HepG2 (cell line): ENCODE measurements around the gene NCOA5. TPM values are rescaled to one million over a fixed set of nuclear protein-coding genes. Genes with fewer than 3 reads are reported as not detected.

Experiments used
- ATAC-seq: fragments of 200-7000 bp; cut with Tn5 transposase; 3 replicates; pipeline ENCODE4 v1.9.1; 2020; ENCODE audit warnings: mild to moderate bottlenecking, moderate library complexity
- BruUV-seq: library from RNA; stranded (reverse); fragments of 400-500 nt; replicated peaks from 2 replicates; lab custom pipeline; 2021; lab: Mats Ljungman, UMichigan
- CTCF ChIA-PET: fragments of 300-600 bp; formaldehyde crosslinking; extraction: SDS; loops from one replicate; lab custom pipeline; 2021; ENCODE audit warnings: low total read pairs, inconsistent platforms, low intra/inter-chr PET ratio; lab: Yijun Ruan, JAX
- POLR2A ChIA-PET: fragments of 350-600 bp; sonication (Branson Sonifier 250); formaldehyde crosslinking; loops from one replicate; lab custom pipeline; 2020; ENCODE audit warnings: antibody characterized with exemption, inconsistent platforms; lab: Yijun Ruan, JAX
- DNase-seq: peaks from one replicate; pipeline ENCODE4 v3.0.0-alpha.2; 2015; ENCODE audit warnings: low spot score
- FAIRE-seq: peaks from 3 replicates; lab custom pipeline; 2011; peaks lifted over from hg19 to GRCh38; lab: Jason Lieb, UNC
- H2AFZ ChIP-seq: one replicate; pipeline ENCODE4 v1.6.1; 2011; ENCODE audit warnings: low read length, inconsistent platforms
- H3K27ac ChIP-seq: fragments of 300-600 bp; 3 replicates; pipeline ENCODE4 v1.8.0; 2011; ENCODE audit warnings: mixed run types, mild to moderate bottlenecking, mixed read lengths, low read length, inconsistent platforms; ENCODE audit not compliant: insufficient read depth; ENCODE audit errors: extremely low read length
- H3K27me3 ChIP-seq, 2 experiments: fragments of 200-600 bp in 1 of 2; 2 replicates in 1 of 2; 3 replicates in 1 of 2; pipeline versions ENCODE4 v1.6.0 to v1.8.0; 2011; ENCODE audit warnings: low read length in 2 of 2, mild to moderate bottlenecking in 2 of 2, moderate library complexity in 2 of 2, inconsistent platforms in 1 of 2; ENCODE audit not compliant: insufficient read depth in 2 of 2, control insufficient read depth in 1 of 2
- H3K36me3 ChIP-seq, 2 experiments: fragments of 200-600 bp in 1 of 2; replicated peaks in 1 of 2; 2 replicates in 1 of 2; 3 replicates in 1 of 2; pipeline versions ENCODE4 v1.5.1 to v1.8.0; 2011; ENCODE audit warnings: low read length in 2 of 2, inconsistent platforms in 1 of 2; ENCODE audit not compliant: insufficient read depth in 2 of 2, control insufficient read depth in 1 of 2
- H3K4me1 ChIP-seq: 2 replicates; pipeline ENCODE4 v1.5.1; 2012; ENCODE audit warnings: low read length, inconsistent platforms; ENCODE audit not compliant: insufficient read depth
- H3K4me2 ChIP-seq: 2 replicates; pipeline ENCODE4 v1.6.0; 2011; ENCODE audit warnings: low read depth, low read length, inconsistent platforms
- H3K4me3 ChIP-seq, 3 experiments: fragments of 200-600 bp in 1 of 3; sonication (generic), shearing (Covaris generic) in 1 of 3; replicated peaks in 1 of 3; 2 replicates each; pipeline ENCODE4 v1.5.1; 2011 to 2016; ENCODE audit warnings: low read length in 3 of 3, inconsistent platforms in 2 of 3, low read depth in 2 of 3, mild to moderate bottlenecking in 2 of 3, control low read depth in 1 of 3, mixed read lengths in 1 of 3; ENCODE audit not compliant: insufficient read depth in 1 of 3
- H3K79me2 ChIP-seq: one replicate; pipeline ENCODE4 v1.6.1; 2011; ENCODE audit warnings: low read length, inconsistent platforms; ENCODE audit not compliant: insufficient read depth
- H3K9ac ChIP-seq: 2 replicates; pipeline ENCODE4 v1.6.0; 2011; ENCODE audit warnings: mild to moderate bottlenecking, low read depth, low read length, inconsistent platforms; ENCODE audit not compliant: insufficient read depth
- H3K9me3 ChIP-seq: 2 replicates; pipeline ENCODE4 v1.5.1; 2012; ENCODE audit warnings: mild to moderate bottlenecking, low read length
- H4K20me1 ChIP-seq: 2 replicates; pipeline ENCODE4 v1.6.0; 2011; ENCODE audit warnings: inconsistent platforms, mild to moderate bottlenecking, low read length, moderate library complexity; ENCODE audit not compliant: insufficient read depth
- CEBPB ChIP-seq: IDR thresholded peaks from 2 replicates; pipeline ENCODE4 v1.6.1; 2011; ENCODE audit warnings: low read depth, low read length, improper control_type of control experiment, borderline replicate concordance
- EZH2 ChIP-seq: conservative IDR thresholded peaks from 2 replicates; pipeline ENCODE4 v1.6.1; 2012; ENCODE audit warnings: mild to moderate bottlenecking, low read depth, low read length, moderate library complexity
- FOSL2 ChIP-seq: sonication (generic); formaldehyde crosslinking; IDR thresholded peaks from 2 replicates; pipeline ENCODE4 v1.4.0; 2020; ENCODE audit warnings: missing genetic modification reagents
- GTF2F1 ChIP-seq: fragments of 150-350 bp; IDR thresholded peaks from 2 replicates; pipeline ENCODE4 v1.6.1; 2014; ENCODE audit warnings: low read length
- HMG20B ChIP-seq: conservative IDR thresholded peaks from 2 replicates; pipeline ENCODE4 v1.6.1; 2016; ENCODE audit warnings: missing genetic modification reagents, missing compliant biosample characterization
- KDM2A ChIP-seq: sonication (generic); formaldehyde crosslinking; IDR thresholded peaks from 2 replicates; pipeline ENCODE4 v1.4.0; 2020; ENCODE audit warnings: low read depth, missing genetic modification reagents, borderline replicate concordance
- PAWR ChIP-seq: sonication (generic); formaldehyde crosslinking; IDR thresholded peaks from 2 replicates; pipeline ENCODE4 v1.4.0; 2020; ENCODE audit warnings: missing genetic modification reagents, mild to moderate bottlenecking, borderline replicate concordance
- STAG1 ChIP-seq: sonication (generic); formaldehyde crosslinking; IDR thresholded peaks from 2 replicates; pipeline ENCODE4 v1.4.0; 2020; ENCODE audit warnings: missing genetic modification reagents
- TEAD3 ChIP-seq: optimal IDR thresholded peaks from 2 replicates; pipeline ENCODE3; 2016; ENCODE audit warnings: borderline replicate concordance
- ZNF557 ChIP-seq: sonication (generic); formaldehyde crosslinking; IDR thresholded peaks from 2 replicates; pipeline ENCODE4 v1.4.0; 2020; ENCODE audit warnings: missing genetic modification reagents
- WGBS: methylation state at CpG from one replicate; pipeline ENCODE4 v1.1.6; 2017; ENCODE audit warnings: low lambda C conversion rate; 5-methylcytosine and 5-hydroxymethylcytosine counted together
- in situ Hi-C: cut with HindIII; loops from 2 replicates; pipeline ENCODE4 v1.10.0; 2017; ENCODE audit warnings: low pct_unique_long_range_greater_than_20kb; ENCODE audit not compliant: extremely low pct_ligation_motif_present
- intact Hi-C: fragments of 100-400 bp; cut with micrococcal nuclease; formaldehyde crosslinking; loops from one replicate; pipeline ENCODE4 v1.10.0; 2022; ENCODE audit not compliant: unreplicated experiment
- polyA plus RNA-seq, 8 experiments: library from polyadenylated mRNA; depleted of rRNA in 3 of 8; stranded (reverse) in 7 of 8; unstranded in 1 of 8; fragments of >200 nt; fragmentation: Illumina TruSeq in 4 of 8; extraction: Trizol in 4 of 8; gene quantifications; 2 replicates each; pipeline versions ENCODE4 v1.2.1 to v1.2.3, GENCODE V29; 2011 to 2016; ENCODE audit warnings: low read depth in 4 of 8, missing spikeins in 1 of 8, mixed read lengths in 1 of 8; ENCODE audit not compliant: insufficient read depth in 1 of 8
- total RNA-seq, 5 experiments: library from RNA; depleted of rRNA; stranded (reverse); fragments of >200 nt; fragmentation: Illumina TruSeq; extraction: Trizol; gene quantifications; 2 replicates each; pipeline ENCODE4 v1.2.3, GENCODE V29; 2016; ENCODE audit warnings: low read depth in 1 of 5

Gene NCOA5
- total and polyA plus RNA-seq, 2 of the 13 experiments (the other 11 are each of a cell fraction or from before 2014, with no cell fraction given), result 16.5 to 28.4 TPM

DNA sequence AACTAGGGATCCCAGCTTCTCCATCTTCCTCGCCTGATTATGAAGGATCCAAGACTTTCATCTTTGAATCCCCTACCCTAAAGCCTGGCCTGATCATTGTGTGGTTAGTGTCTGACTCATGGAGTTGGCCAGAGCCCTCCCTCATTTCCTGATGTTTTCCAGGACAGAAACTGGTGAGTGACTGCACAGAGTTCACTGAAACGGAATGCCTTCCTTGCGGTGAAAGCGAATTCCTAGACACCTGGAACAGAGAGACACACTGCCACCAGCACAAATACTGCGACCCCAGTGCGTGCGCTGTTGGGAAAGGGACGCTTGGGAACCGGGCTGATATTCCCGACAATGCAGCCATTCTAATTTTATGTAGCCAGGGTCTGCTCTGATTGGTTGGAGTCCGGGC is 32.3 kb upstream of the NCOA5 start:
- H3K36me3 ChIP-seq, result no peaks in the 10 kb centered on the region
- DNase-seq (peak; percentile 35), ATAC-seq (peak; percentile 15; the same call in 1 of the 3 replicates), FAIRE-seq (no peak)
- intact Hi-C loops (no loop called here), in situ Hi-C loops (no loop called here)
- no peak overlapping the region for H3K9ac ChIP-seq
- H3K4me3 ChIP-seq, result no peak overlapping the region
- no peak overlapping the region for H3K27ac ChIP-seq
- BruUV-seq, result no TSS peak
- no peak overlapping the region for H3K4me2 ChIP-seq
- TF ChIP-seq KDM2A (CRISPR knock-in tag) (no peak), PAWR (no peak), TEAD3 (CRISPR knock-in tag) (peak; percentile 29), ZNF557 (CRISPR knock-in tag) (no peak), STAG1 (CRISPR knock-in tag) (no peak), HMG20B (CRISPR knock-in tag) (no peak), FOSL2 (peak; percentile 20; the same call in 1 of the 2 replicates), EZH2 (peak; percentile 76; the same call in 1 of the 2 replicates)
- H3K9me3 ChIP-seq, result no peaks in the 10 kb centered on the region
- H4K20me1 ChIP-seq, result no peaks in the 10 kb centered on the region
- no peak overlapping the region for H2AFZ ChIP-seq
- peaks cover 0 to 18% of the 10 kb centered on the region in 2 experiments; a peak in 2 of 5 replicates for H3K27me3 ChIP-seq
- ChIA-PET POLR2A (no interaction called here), CTCF (no interaction called here)
- WGBS, result 45% methylated on average over 11 of the region's 11 CpGs
- no peaks in the 10 kb centered on the region for H3K79me2 ChIP-seq
- peaks cover 28% of the 10 kb centered on the region for H3K4me1 ChIP-seq

DNA sequence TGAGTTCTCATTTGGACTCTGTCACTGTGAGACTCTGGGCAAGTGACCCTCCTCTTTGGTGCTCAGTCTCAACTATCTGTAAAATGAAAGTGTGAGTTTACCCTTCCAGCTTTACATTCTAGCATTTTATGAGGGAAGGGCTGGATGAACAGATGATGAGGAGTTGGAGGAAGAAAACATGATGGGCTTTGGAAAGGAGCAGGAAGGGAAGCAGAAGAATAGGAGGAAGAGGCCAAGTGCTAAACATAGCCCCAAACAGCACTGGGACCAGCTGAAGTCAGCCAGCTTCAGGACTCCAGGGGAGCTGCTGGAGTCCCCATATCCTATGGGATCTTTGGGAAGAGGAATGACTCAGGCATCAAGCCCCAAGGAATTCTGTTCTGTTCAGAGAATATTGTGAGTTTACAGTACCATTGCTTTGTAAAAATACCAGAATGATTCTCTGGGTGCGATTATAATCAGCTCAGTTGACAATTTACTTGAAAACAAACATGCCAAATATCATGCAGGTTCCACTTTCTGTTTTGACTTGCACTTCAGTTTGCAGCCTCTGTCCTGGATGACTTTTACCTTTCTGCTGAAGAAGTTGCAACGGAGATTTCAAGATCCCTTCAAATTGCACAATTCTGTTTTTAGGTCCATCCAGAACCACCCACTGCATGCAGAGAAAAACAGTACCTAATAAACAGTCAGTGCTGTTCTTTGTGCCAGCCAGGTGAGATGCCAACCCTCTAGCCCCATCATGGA is 31.6 kb upstream of the NCOA5 start:
- H3K27me3 ChIP-seq, result peaks cover 0 to 18% of the 10 kb centered on the region in 2 experiments; a peak in 2 of 5 replicates
- ATAC-seq, result no peak
- peak; percentile 39; the same call in 1 of the 2 replicates for TF ChIP-seq CEBPB
- TF ChIP-seq GTF2F1, result no peak
- TF ChIP-seq, all 625 proteins: peak for 1
- H3K36me3 ChIP-seq, result no peaks in the 10 kb centered on the region
- intact Hi-C loops, result no loop called here
- no peak overlapping the region for H3K27ac ChIP-seq
- no peak overlapping the region for H3K9ac ChIP-seq
- no peak overlapping the region for H3K4me3 ChIP-seq
- in situ Hi-C loops, result no loop called here
- H3K4me1 ChIP-seq, result peaks cover 23% of the 10 kb centered on the region
- BruUV-seq, result no TSS peak
- WGBS, result 38% methylated on average over 2 of the region's 2 CpGs
- FAIRE-seq (no peak), DNase-seq (no peak)
- H4K20me1 ChIP-seq, result no peaks in the 10 kb centered on the region
- POLR2A ChIA-PET, result interaction anchor here (0.5 kb wide), 1 partner anchor 132 kb away, joined by 3 read pairs; no protein-coding TSS in a partner anchor
- CTCF ChIA-PET, result no interaction called here
- no peaks in the 10 kb centered on the region for H3K9me3 ChIP-seq
- H3K79me2 ChIP-seq, result no peaks in the 10 kb centered on the region
- no peak overlapping the region for H3K4me2 ChIP-seq
- H2AFZ ChIP-seq, result no peak overlapping the region
